PC-3 (cell line): ENCODE measurements around the gene ABTB2. TPM values are rescaled to one million over a fixed set of nuclear protein-coding genes. Genes with fewer than 3 reads are reported as not detected.
A peak's percentile ranks its signal among the peaks of the same experiment; 100 is the strongest.

Experiments
- ATAC-seq: fragments of 200-7000 bp; cut with Tn5 transposase; 2 replicates; pipeline ENCODE4 v1.9.1; 2020; ENCODE audit warnings: mild to moderate bottlenecking, moderate library complexity
- BruUV-seq: library from RNA; stranded (reverse); fragments of 400-500 nt; replicated peaks from 2 replicates; lab custom pipeline; 2021; lab: Mats Ljungman, UMichigan
- CTCF ChIA-PET: fragments of 300-600 bp; sonication (Branson Sonifier 250); formaldehyde crosslinking; loops from one replicate; lab custom pipeline; 2022; ENCODE audit warnings: antibody characterized with exemption; lab: Charles Lee
- POLR2A ChIA-PET: fragments of 300-600 bp; sonication (Branson Sonifier 250); formaldehyde crosslinking; loops from one replicate; lab custom pipeline; 2022; ENCODE audit warnings: antibody characterized with exemption; ENCODE audit not compliant: unreplicated experiment; lab: Charles Lee
- DNase-seq: peaks from one replicate; pipeline ENCODE4 v3.0.0-alpha.2; 2015
- H2AFZ ChIP-seq: fragments of 300-600 bp; sonication (generic); 2 replicates; pipeline ENCODE4 v1.6.0; 2016; ENCODE audit warnings: antibody characterized with exemption, low read length
- H3F3A ChIP-seq: fragments of 300-600 bp; sonication (generic); one replicate; pipeline ENCODE4 v1.6.0; 2017; ENCODE audit warnings: antibody characterized with exemption, low read length, control low read depth, mild to moderate bottlenecking; ENCODE audit not compliant: unreplicated experiment
- H3K27ac ChIP-seq: fragments of 300-600 bp; sonication (generic); 2 replicates; pipeline ENCODE4 v1.5.1; 2016; ENCODE audit warnings: mild to moderate bottlenecking, low read length
- H3K27me3 ChIP-seq: fragments of 300-600 bp; sonication (generic); 2 replicates; pipeline ENCODE4 v1.6.1; 2016; ENCODE audit warnings: low read length, mixed read lengths
- H3K36me3 ChIP-seq: fragments of 300-600 bp; sonication (generic); 2 replicates; pipeline ENCODE4 v1.6.1; 2016; ENCODE audit warnings: low read depth, mixed run types, low read length, mixed read lengths
- H3K4me1 ChIP-seq: fragments of 300-600 bp; sonication (generic); 2 replicates; pipeline ENCODE4 v1.5.1; 2016; ENCODE audit warnings: low read length; ENCODE audit not compliant: insufficient read depth
- H3K4me2 ChIP-seq: fragments of 300-600 bp; sonication (generic); 2 replicates; pipeline ENCODE4 v1.6.0; 2016; ENCODE audit warnings: low read length
- H3K4me3 ChIP-seq: fragments of 300-600 bp; sonication (generic); 2 replicates; pipeline ENCODE4 v1.5.1; 2016; ENCODE audit warnings: mild to moderate bottlenecking, low read length, mixed read lengths
- H3K79me2 ChIP-seq: fragments of 300-600 bp; sonication (generic); 2 replicates; pipeline ENCODE4 v1.6.1; 2017; ENCODE audit warnings: low read length, mixed read lengths
- H3K9ac ChIP-seq: fragments of 300-600 bp; sonication (generic); 2 replicates; pipeline ENCODE4 v1.6.0; 2016; ENCODE audit warnings: mild to moderate bottlenecking, low read length
- H3K9me2 ChIP-seq: fragments of 300-600 bp; sonication (generic); replicated peaks from 2 replicates; pipeline ENCODE4 v1.6.1; 2016; ENCODE audit warnings: mixed run types, low read length, mixed read lengths
- H3K9me3 ChIP-seq: fragments of 300-600 bp; sonication (generic); 2 replicates; pipeline ENCODE4 v1.6.1; 2016; ENCODE audit warnings: low read length, mixed read lengths
- H4K20me1 ChIP-seq: fragments of 300-600 bp; sonication (generic); 2 replicates; pipeline ENCODE4 v1.6.1; 2016; ENCODE audit warnings: low read length, mixed read lengths
- CTCF ChIP-seq: fragments of 300-600 bp; sonication (generic); conservative IDR thresholded peaks from 2 replicates; pipeline ENCODE4 v1.5.1; 2017; ENCODE audit warnings: antibody characterized with exemption, low read depth, mild to moderate bottlenecking, low read length
- EZH2 ChIP-seq: fragments of 300-600 bp; sonication (generic); IDR thresholded peaks from one replicate; pipeline ENCODE4 v1.6.1; 2017; ENCODE audit warnings: antibody characterized with exemption, mild to moderate bottlenecking, low read length; ENCODE audit not compliant: unreplicated experiment
- EZH2phosphoT487 ChIP-seq: fragments of 300-600 bp; sonication (generic); IDR thresholded peaks from 2 replicates; pipeline ENCODE4 v1.6.1; 2018; ENCODE audit warnings: mild to moderate bottlenecking, antibody characterized with exemption, low read length, borderline replicate concordance
- intact Hi-C: fragments of 100-400 bp; cut with micrococcal nuclease; formaldehyde crosslinking; loops from 2 replicates; pipeline ENCODE4 v1.9.0; 2023
- total RNA-seq: library from RNA; depleted of rRNA; stranded (reverse); fragments of >200 nt; gene quantifications from 2 replicates; pipeline ENCODE4 v1.2.3, GENCODE V29; 2014

ABTB2 gene
- total RNA-seq, 1 experiment from 2014 or later = 5.2 TPM

GRCh38 chr11:34318111-34319037, 39.4 kb downstream of the ABTB2 start:
- DNase-seq (peak; percentile 83), ATAC-seq (peak; percentile 88)
- Histone ChIP-seq H3K36me3 (no peaks in the 10 kb centered on the region), H3K9me3 (no peaks in the 10 kb centered on the region), H3K9ac (peak overlapping the region; percentile 27; the same call in 1 of the 2 replicates), H3K27ac (peak overlapping the region; percentile 86), H3K79me2 (peaks cover 11% of the 10 kb centered on the region), H3K4me1 (peaks cover 19% of the 10 kb centered on the region), H3K4me3 (no peak overlapping the region), H2AFZ (no peak overlapping the region), H3K9me2 (no peaks in the 10 kb centered on the region), H4K20me1 (no peaks in the 10 kb centered on the region), H3K4me2 (peak overlapping the region; percentile 32), H3K27me3 (no peaks in the 10 kb centered on the region), H3F3A (peaks cover 9% of the 10 kb centered on the region)
- ChIA-PET CTCF (interaction anchor here (1.6 kb wide), 1 partner anchor 39 kb away, joined by 3 read pairs; the partner anchor contains the start of gene ABTB2), POLR2A (interaction anchor here (0.7 kb wide), 2 partner anchors 33 to 783 kb away, joined by 3 to 7 read pairs; no protein-coding TSS in a partner anchor)
- intact Hi-C loops = loop anchor here (5.0 kb wide), 1 partner anchor 41 kb away; no protein-coding TSS in a partner anchor
- no peak for TF ChIP-seq EZH2phosphoT487
- TF ChIP-seq EZH2 = no peak
- no peak for TF ChIP-seq CTCF
- no TSS peak for BruUV-seq

GRCh38 chr11:34317666-34318065, 40.1 kb downstream of the ABTB2 start:
- no peak overlapping the region for H3K4me3 ChIP-seq
- H3K36me3 ChIP-seq = no peaks in the 10 kb centered on the region
- no peak for ATAC-seq
- no peak overlapping the region for H3K4me2 ChIP-seq
- H4K20me1 ChIP-seq = no peaks in the 10 kb centered on the region
- H3K9me3 ChIP-seq = no peaks in the 10 kb centered on the region
- H3K27me3 ChIP-seq = no peaks in the 10 kb centered on the region
- TF ChIP-seq EZH2 (no peak), CTCF (no peak), EZH2phosphoT487 (no peak)
- ChIA-PET CTCF (no interaction called here), POLR2A (no interaction called here)
- H2AFZ ChIP-seq = no peak overlapping the region
- no peaks in the 10 kb centered on the region for H3K9me2 ChIP-seq
- no TSS peak for BruUV-seq
- H3K9ac ChIP-seq = no peak overlapping the region
- no peak for DNase-seq
- intact Hi-C loops = loop anchor here (5.0 kb wide), 1 partner anchor 40 kb away; no protein-coding TSS in a partner anchor
- peaks cover 19% of the 10 kb centered on the region for H3K4me1 ChIP-seq
- peaks cover 9% of the 10 kb centered on the region for H3F3A ChIP-seq
- H3K27ac ChIP-seq = peak overlapping the region; percentile 86
- peaks cover 11% of the 10 kb centered on the region for H3K79me2 ChIP-seq
